Right lobe of liver (tissue), 6 donors: ENCODE results near the gene CCL13. TPM values are rescaled to one million over a fixed set of nuclear protein-coding genes. Genes with fewer than 3 reads are reported as not detected.

ENCODE experiments used
- ATAC-seq, 4 donors: fragments of 200-7000 bp; cut with Tn5 transposase; one replicate each; pipeline ENCODE4 v1.9.1; 2020; ENCODE audit warnings: mild to moderate bottlenecking in 4 of 4, moderate library complexity in 4 of 4
- DNase-seq, 3 donors: peaks; one replicate each; pipeline ENCODE4 v3.0.0-alpha.2; 2020
- H3K27ac ChIP-seq, 3 donors: fragments of 200-600 bp; one replicate each; pipeline ENCODE4 v1.8.0; 2022
- H3K27me3 ChIP-seq, 2 donors: fragments of 200-600 bp; one replicate each; pipeline ENCODE4 v1.8.0; 2022
- H3K36me3 ChIP-seq, 4 donors: fragments of 200-600 bp; sonication (generic) in 1 of 4; one replicate each; pipeline versions ENCODE4 v1.5.1 to v1.8.0; 2017 to 2022; ENCODE audit warnings: control low read depth in 1 of 4
- H3K4me1 ChIP-seq, 4 donors: fragments of 200-600 bp; sonication (generic) in 1 of 4; one replicate each; pipeline versions ENCODE4 v1.5.1 to v1.8.0; 2017 to 2022; ENCODE audit warnings: control low read depth in 1 of 4
- H3K4me3 ChIP-seq, 3 donors: fragments of 200-600 bp; one replicate each; pipeline ENCODE4 v1.8.0; 2022
- H3K9me3 ChIP-seq, 4 donors: fragments of 200-600 bp; sonication (generic) in 1 of 4; one replicate each; pipeline versions ENCODE4 v1.5.1 to v1.8.0; 2017 to 2022; ENCODE audit warnings: control low read depth in 1 of 4
- POLR2A ChIP-seq: fragments of 450-650 bp; IDR thresholded peaks from one replicate; pipeline ENCODE4 v1.6.1; 2017; ENCODE audit warnings: antibody characterized with exemption, mild to moderate bottlenecking
- WGBS: methylation state at CpG from one replicate; pipeline ENCODE4 v1.1.6; 2018; ENCODE audit warnings: low coverage, low lambda C conversion rate; ENCODE audit not compliant: insufficient coverage; ENCODE audit errors: missing lambda C conversion rate; 5-methylcytosine and 5-hydroxymethylcytosine counted together
- intact Hi-C, 2 donors: fragments of 100-400 bp; cut with DNase I; formaldehyde crosslinking; loops; one replicate each; pipeline versions ENCODE4 v1.11.2 to v1.14.1; 2022
- long read RNA-seq: library from polyadenylated mRNA; unstranded; transcript quantifications from one replicate; pipeline ENCODE4 v2.0.0, GENCODE V29; 2019
- total RNA-seq, 6 experiments: library from RNA; depleted of rRNA in 2 of 6; stranded (reverse); fragments of >200 nt in 2 of 6; fragmentation: NEBNext Ultra II Directional in 3 of 6; extraction: Animal tissue kit (Norgen Biotek cat#: 25700) in 3 of 6; gene quantifications; one replicate each; pipeline versions ENCODE4 v1.1.0 to v1.2.4, GENCODE V29; 2016 to 2023
- TF ChIP-seq, protein P1 (sequence below), 4 donors: fragments of 200-600 bp in 3 of 4; fragments of 450-650 bp in 1 of 4; IDR thresholded peaks; one replicate each; pipeline versions ENCODE4 v1.5.1 to v1.8.0; 2016 to 2022; ENCODE audit warnings: antibody characterized with exemption in 4 of 4, mild to moderate bottlenecking in 2 of 4
- donor health status: DM: no; HTN: yes; CAD: no.
- donor health status: DM: no; HTN: no; CAD: no.
- donor health status: DM: no; HTN: no; CAD: no.
- donor health status: DM: no; HTN: yes; CAD: no.
- donor health status: DM: no; HTN: yes; CAD: no.

Gene CCL13
- under 1 TPM in 1 of 6 experiments, not detected in 5; 0.27 TPM for total RNA-seq
- long read RNA-seq: 0 reads

DNA sequence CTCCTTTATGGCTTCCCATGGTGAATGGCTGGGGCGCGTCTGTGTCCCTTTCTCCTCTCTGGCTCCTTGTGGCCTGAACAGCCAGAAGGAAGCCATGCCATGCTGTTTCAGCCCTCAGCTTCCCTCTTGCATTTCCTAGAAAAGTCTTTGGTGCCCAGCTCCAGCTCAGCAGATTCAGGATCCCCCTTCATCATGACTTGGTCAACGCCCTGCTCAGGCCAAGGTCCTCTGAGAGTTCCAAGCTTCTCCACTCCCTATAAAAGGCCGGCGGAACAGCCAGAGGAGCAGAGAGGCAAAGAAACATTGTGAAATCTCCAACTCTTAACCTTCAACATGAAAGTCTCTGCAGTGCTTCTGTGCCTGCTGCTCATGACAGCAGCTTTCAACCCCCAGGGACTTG lies at the start of gene CCL13:
CCL13 (plus strand) TSS at position 287 of the 400 bp plus-strand sequence; CDS start at position 334, 47 bp downstream.
- intact Hi-C loops: no loop called here
- TF ChIP-seq, protein P1, sequence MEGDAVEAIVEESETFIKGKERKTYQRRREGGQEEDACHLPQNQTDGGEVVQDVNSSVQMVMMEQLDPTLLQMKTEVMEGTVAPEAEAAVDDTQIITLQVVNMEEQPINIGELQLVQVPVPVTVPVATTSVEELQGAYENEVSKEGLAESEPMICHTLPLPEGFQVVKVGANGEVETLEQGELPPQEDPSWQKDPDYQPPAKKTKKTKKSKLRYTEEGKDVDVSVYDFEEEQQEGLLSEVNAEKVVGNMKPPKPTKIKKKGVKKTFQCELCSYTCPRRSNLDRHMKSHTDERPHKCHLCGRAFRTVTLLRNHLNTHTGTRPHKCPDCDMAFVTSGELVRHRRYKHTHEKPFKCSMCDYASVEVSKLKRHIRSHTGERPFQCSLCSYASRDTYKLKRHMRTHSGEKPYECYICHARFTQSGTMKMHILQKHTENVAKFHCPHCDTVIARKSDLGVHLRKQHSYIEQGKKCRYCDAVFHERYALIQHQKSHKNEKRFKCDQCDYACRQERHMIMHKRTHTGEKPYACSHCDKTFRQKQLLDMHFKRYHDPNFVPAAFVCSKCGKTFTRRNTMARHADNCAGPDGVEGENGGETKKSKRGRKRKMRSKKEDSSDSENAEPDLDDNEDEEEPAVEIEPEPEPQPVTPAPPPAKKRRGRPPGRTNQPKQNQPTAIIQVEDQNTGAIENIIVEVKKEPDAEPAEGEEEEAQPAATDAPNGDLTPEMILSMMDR (IDR thresholded peaks at IDR 0.05): no peak
- no peak for TF ChIP-seq POLR2A
- WGBS: 88% methylated on average over 4 of the region's 5 CpGs
- Histone ChIP-seq H3K4me3 (no peak within 1 kb of the TSS), H3K27ac (no peak within 1 kb of the TSS), H3K27me3 (no peaks in the 10 kb centered on the region), H3K4me1 (no peaks in the 10 kb centered on the region), H3K9me3 (no peaks in the 10 kb centered on the region), H3K36me3 (no peaks in the 10 kb centered on the region)
- no peak for DNase-seq
- peak in 1 of 4 donors; percentile 27 for ATAC-seq

DNA sequence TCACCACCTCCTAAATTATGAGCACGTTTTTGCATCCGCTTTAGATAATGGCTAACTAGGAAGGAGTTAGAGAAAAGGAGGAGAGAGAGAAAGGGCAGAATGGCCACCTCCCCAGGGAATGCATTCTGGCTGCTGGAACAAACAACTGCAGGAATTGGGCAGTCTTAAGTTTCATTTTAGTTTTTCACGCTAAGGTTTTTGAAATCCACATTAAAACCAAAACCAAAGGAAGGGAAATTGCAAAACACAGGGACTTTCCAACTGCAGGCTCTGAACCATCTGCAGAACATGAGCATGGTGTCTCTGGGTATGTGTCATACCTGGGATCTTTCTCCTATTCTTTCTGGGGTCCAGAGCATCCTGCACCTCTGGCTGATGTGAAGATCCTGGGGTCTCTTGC lies 49.2 kb upstream of the CCL13 start:
- no peak for DNase-seq
- Histone ChIP-seq H3K4me3 (no peak overlapping the region), H3K36me3 (no peaks in the 10 kb centered on the region), H3K4me1 (no peaks in the 10 kb centered on the region), H3K27ac (no peak overlapping the region), H3K9me3 (no peaks in the 10 kb centered on the region), H3K27me3 (no peaks in the 10 kb centered on the region)
- intact Hi-C loops: loop anchor here in 1 of 2 donors (10.0 kb wide), 1 partner anchor 102 kb away; no protein-coding TSS in a partner anchor
- TF ChIP-seq, protein P1 (IDR thresholded peaks at IDR 0.05): no peak
- no peak for TF ChIP-seq POLR2A
- ATAC-seq: peak in 1 of 4 donors; percentile 28
- 14% methylated on average over 3 of the region's 3 CpGs for WGBS

DNA sequence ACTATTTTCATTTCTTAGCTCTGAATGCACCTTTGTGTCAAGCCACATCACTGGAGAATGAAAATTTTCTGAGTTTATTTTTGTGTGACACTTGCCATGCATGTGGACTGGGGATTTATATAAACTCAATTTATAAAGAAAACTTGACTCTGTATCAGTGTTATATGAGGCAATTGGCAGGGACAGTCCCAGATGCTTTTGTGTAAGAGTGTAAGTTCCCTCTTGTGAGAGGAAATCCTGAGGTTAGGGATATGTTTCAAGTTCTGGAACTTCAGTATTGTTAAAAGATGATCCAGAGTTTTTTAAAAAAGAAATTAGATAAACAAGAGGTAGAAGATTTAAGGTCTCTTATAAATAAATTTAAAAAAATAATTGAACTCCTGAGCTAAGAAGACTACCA lies 47.9 kb upstream of the CCL13 start:
- no peak for TF ChIP-seq POLR2A
- TF ChIP-seq, protein P1 (IDR thresholded peaks at IDR 0.05): no peak
- DNase-seq: no peak
- H3K27ac ChIP-seq: no peak overlapping the region
- no peaks in the 10 kb centered on the region for H3K27me3 ChIP-seq
- H3K36me3 ChIP-seq: no peaks in the 10 kb centered on the region
- ATAC-seq: no peak
- no peaks in the 10 kb centered on the region for H3K9me3 ChIP-seq
- intact Hi-C loops: loop anchor here in 1 of 2 donors (10.0 kb wide), 1 partner anchor 104 kb away; no protein-coding TSS in a partner anchor
- H3K4me1 ChIP-seq: no peaks in the 10 kb centered on the region
- H3K4me3 ChIP-seq: no peak overlapping the region

DNA sequence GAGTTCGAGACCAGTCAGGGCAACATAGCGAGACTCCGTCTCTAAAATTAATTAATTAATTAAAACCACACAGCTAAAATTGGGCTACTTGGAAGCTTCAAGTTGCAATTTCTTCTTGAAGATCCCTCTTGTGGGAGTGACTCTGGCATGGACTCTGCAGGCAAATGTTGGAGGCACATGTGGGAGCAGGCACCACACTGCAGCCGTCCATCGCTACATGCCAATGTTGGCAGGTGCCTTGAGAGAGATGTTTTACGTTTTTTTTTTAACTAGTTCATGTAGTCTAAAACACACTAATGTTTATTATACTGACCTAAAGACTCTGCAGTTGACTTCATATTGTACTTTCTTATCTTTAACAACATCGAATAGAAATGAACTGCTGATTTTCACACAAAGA lies 45.0 kb upstream of the CCL13 start:
- DNase-seq (no peak), ATAC-seq (no peak)
- Histone ChIP-seq H3K36me3 (no peaks in the 10 kb centered on the region), H3K9me3 (no peaks in the 10 kb centered on the region), H3K27me3 (no peaks in the 10 kb centered on the region), H3K4me3 (no peak overlapping the region), H3K27ac (no peak overlapping the region), H3K4me1 (no peaks in the 10 kb centered on the region)
- no peak for TF ChIP-seq POLR2A
- TF ChIP-seq, protein P1 (IDR thresholded peaks at IDR 0.05): no peak
- WGBS: 55% methylated on average over 7 of the region's 7 CpGs
- intact Hi-C loops: no loop called here

DNA sequence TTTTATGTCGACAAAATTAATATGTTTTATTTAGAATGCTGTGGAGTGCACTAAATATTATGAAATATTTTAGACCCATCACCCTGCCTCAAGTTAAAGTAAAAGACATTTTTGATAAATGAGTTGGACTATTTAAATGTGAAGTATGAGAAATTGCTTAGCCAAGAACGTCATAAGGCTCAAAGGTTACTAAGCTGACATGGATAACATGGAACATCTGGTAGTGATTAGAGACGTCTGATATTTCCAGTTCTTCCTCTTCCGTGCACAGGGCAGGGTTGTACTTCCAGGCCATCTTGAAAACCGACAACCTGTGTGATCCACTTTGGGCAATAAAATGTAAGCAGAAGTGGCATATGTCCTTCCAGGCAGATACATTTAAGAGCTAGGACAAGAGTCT lies 44.2 kb upstream of the CCL13 start:
- no peaks in the 10 kb centered on the region for H3K9me3 ChIP-seq
- ATAC-seq (no peak), DNase-seq (no peak)
- H3K4me3 ChIP-seq: no peak overlapping the region
- 26% methylated on average over 5 of the region's 5 CpGs for WGBS
- no peaks in the 10 kb centered on the region for H3K4me1 ChIP-seq
- no peaks in the 10 kb centered on the region for H3K27me3 ChIP-seq
- no peak overlapping the region for H3K27ac ChIP-seq
- no peaks in the 10 kb centered on the region for H3K36me3 ChIP-seq
- TF ChIP-seq, protein P1 (IDR thresholded peaks at IDR 0.05): no peak
- TF ChIP-seq POLR2A: no peak
- intact Hi-C loops: no loop called here
